Measurements from ENCODE around the gene PAF1.
"Not testable (repeated sequence)": the region's sequence is repeated elsewhere in the genome, so short reads cannot be mapped to it uniquely, and the experiment has no call there.

Gene PAF1

DNA sequence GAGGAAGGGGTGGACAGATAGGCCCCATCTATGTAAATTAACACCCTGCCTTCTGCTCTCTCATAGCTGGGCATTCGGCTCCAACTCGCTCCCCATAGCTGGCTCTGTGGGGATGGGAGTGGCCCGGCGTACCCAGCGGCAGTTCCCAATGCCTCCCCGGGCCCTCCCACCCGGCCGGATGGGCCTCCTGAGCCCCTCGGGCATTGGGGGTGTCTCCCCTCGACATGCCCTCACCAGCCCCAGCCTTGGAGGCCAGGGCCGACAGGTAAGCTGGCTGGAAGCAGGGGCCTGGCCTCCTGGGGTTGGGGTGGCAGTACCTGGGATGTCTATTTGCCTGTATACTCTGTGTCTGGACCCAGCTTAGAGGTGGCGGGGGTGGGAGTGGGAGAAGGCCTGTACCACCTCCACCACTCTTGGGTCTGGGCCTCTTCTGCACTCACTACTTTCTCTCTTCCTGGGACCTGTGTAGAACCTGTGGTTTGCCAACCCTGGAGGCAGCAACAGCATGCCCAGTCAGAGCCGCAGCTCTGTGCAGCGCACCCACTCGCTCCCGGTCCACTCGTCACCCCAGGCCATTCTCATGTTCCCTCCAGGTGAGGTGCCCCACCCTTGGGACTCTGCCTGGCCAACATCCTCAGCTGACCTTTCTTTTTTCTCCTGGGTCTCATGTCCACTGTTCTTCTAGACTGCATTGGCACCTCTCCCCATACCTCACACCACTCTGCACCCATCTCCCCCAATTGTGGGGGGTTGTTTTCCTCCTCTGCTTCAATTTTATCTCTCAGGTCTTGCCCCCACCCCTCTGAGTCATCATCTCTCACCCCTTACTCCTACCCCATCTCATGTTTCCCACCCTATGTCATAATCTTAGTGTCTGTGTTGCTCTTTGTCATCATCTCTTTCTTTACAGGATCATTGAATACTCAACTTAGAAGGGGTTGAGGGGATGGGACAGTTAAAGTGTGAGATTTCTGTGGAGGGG lies 10.1 kb downstream of the PAF1 start:
- no peak for DNase-seq

- DNase-seq = no peak
Observed at GRCh38 chr19:39379865-39380396, 11.0 kb downstream of the PAF1 start.

DNA sequence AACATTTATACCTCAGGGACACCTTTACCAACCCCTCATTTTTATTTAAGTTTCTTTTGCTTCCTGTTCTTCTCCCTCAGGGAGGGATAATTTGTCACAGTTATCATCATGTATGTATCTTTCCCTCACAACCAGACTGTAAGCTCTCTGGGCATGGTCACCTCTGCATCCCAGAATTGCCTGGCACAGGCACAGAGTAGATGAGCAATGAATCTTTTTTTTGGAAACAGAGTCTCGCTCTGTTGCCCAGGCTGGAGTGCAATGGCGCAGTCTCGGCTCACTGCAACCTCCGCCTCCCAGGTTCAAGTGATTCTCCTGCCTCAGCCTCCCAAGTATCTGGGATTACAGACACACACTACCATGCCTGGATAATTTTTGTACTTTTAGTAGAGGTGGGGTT lies 11.5 kb downstream of the PAF1 start:
- DNase-seq = not testable (repeated sequence)

GRCh38 chr19:39377373-39378362 lies 13.2 kb downstream of the PAF1 start:
- no peak for DNase-seq

- DNase-seq = no peak
Observed at GRCh38 chr19:39375929-39376328, 15.0 kb downstream of the PAF1 start.

- no peak for DNase-seq
Observed at GRCh38 chr19:39372941-39373340, 18.0 kb downstream of the PAF1 start.

- no peak for DNase-seq
Observed at GRCh38 chr19:39372047-39372802, 18.7 kb downstream of the PAF1 start.

DNA sequence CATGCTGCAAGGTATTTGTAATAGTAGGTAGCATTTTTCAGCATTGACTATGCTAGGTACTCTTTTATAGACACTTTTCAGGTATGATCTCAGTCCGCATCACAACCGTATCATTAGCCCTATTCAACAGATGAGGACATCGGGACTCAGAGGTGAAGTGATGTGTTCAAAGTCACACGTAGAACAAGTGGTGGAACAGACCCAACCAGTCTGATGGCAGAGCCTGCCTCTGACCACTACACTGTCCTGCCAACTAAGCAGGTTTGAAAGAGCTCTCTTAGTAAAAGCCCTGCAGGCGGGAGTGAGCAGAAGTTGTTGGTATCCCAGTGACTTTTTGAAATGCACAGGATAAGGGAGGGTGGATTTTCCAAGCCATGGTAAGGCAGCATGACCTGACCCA lies 20.2 kb downstream of the PAF1 start:
- DNase-seq = no peak

- DNase-seq = no peak
Observed at GRCh38 chr19:39369200-39369599, 21.7 kb downstream of the PAF1 start.

GRCh38 chr19:39365531-39365930 lies 25.4 kb downstream of the PAF1 start:
- no peak for DNase-seq

GRCh38 chr19:39363901-39364457 lies 26.9 kb downstream of the PAF1 start:
- peak; percentile 27 for DNase-seq

DNA sequence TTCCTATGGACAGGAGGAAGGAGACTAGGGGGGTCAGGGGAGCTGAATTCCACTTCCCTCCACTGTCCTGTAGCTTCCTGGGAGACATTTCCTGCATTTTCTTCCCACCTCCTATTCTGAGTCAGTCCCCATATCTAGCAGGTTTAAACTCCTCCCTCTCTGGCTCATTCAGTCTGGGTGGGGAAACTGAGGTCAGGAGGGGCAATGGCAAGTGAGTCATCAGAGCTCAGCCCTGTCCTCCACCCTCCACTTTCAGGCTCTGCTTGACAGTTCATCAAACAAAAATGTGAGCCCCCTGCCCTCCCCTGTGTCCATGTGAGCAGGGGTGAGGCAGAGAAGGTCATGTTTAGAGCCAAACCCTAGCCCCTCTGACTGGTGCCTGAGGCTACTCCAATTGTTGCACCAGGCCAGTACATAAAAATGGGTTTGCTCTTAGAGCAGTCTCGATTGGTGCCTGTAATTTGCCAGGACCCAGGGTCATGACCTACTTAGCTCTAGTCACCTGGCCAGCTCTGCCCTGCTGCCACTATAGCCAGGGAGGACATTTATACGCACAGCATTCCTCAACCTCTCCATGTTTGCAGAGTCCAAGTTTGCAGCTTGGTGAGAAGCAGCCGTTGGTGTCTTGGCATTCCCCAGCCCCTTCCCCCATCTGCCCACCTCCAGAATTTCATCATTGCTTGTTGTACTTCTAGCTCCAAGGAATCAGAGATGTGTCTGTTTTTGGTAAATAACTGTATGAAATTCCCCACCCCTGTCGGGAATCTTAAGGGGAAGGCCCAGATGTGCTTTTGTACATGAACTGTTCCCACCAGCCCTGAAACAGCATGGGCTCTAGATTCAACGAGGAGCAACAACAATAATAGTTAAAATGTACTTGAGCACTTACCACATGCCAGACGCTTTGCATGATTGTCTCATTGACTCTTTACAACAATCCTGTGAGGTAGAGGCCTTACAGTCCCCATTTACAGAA lies 27.9 kb downstream of the PAF1 start:
- no peak for DNase-seq

DNA sequence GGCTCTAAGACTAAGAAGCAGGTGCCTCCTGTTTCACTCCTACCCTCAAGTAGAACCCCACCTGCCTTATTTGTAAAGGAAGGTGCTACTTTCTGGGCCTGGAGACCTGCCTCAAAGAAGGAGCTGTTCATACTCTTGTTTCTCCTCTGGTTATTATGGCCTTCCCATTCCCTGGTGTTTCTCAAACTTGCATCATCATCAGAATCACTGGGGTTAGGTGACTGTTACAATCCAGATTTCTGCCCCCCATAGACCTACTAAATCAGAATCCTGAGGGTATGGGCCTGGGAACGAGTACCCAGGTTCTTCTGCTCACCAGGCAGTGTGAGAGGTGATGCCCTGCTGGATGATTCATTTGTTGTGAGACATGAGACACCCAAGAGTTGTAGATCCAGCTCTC lies 30.3 kb downstream of the PAF1 start:
- no peak for DNase-seq

DNA sequence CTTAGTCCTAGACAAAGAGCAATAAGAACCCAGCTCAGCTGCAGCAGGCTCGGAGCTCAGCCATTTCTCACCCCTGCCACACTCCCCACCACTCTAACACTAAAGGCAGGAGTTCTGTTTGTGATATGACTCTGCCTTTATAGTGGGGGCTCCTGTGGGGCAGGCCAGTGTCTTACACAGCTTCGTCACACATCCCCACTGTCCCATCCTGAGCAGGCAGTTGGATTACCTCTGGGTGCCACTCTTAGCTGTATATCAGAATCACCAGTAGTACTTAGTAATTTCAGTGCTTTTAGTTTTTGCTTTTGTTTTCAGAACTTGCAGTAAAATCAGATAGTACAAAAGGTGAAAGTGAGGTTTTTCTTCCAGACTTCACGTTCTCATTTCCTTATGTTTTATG lies 31.9 kb downstream of the PAF1 start:
- no peak for DNase-seq

GRCh38 chr19:39356647-39357046 lies 34.3 kb downstream of the PAF1 start:
- DNase-seq = no peak

DNA sequence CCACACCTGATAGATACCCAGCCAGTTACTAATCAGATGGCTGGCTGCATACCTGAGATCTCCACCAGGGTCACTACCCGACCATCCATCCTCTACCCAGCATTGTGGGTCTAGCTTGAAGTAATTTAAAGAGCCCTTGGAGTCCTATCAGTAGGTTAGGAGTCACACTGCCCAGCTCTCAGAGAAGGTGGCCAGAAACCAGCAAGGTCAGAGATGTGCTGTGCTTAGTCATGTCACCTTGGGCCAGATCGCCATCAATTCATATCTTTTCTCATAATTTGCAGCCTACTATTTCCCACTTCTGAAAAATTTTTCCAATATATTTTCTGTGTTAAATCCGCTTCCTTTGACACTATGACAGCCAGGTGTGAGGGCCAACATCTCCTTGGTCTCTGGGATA lies 34.8 kb downstream of the PAF1 start:
- DNase-seq = no peak

- no peak for DNase-seq
Observed at GRCh38 chr19:39355253-39355652, 35.7 kb downstream of the PAF1 start.

DNA sequence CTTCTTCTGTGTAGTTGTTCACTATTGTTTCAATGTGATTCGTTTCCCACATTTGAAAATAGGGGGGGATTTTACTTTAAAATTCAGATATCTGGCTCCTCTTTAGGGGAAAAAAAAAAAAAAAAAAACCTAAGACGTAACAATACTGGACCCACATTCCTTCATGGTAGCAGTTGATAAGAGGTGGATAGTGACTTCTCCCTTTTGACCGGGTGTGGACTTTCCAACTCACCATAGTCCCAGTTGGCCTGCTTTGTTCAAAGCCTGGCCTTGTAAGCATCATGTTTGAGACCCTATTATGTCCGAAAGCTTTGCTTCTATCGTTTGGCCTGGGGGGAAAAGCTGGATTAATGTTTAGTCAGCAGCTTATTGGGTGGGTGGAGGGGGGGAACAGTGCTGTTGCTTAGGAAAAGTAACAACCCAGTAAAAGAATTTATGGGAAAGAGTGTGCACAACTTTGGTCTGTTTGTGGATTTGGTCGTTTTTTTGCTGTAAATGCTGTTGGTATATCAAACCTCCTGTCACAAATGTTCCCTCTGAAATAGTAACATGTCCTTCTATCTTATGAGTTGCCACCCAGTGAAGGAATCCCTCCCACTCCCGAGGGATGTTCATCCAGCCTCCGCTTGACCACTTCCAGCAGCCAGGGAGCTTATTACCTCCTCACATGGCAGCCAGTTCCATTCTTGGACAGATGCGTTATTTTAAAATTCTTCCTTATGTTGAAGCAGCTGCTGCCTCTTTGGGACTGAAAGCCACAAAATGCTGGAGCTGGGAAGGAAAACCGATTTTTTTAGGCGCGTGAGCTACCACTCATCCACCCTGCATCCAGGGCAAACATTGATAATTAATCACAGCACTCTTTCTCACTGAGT lies 38.3 kb downstream of the PAF1 start:
- DNase-seq = no peak

GRCh38 chr19:39351537-39352064 lies 39.3 kb downstream of the PAF1 start:
- DNase-seq = no peak

- DNase-seq = no peak
Observed at GRCh38 chr19:39350156-39350555, 40.8 kb downstream of the PAF1 start.
